HG03354 (cell line): ENCODE data around the gene OR10H5.
A peak's percentile ranks its signal among the peaks of the same experiment; 100 is the strongest.
"Not testable (repeated sequence)": the region's sequence is repeated elsewhere in the genome, so short reads cannot be mapped to it uniquely, and the experiment has no call there.

Source experiments
- ATAC-seq: cut with Tn5 transposase; IDR thresholded peaks from one replicate; pipeline ENCODE4 v1.9.1; 2021; ENCODE audit warnings: mild to moderate bottlenecking; ENCODE audit not compliant: unreplicated experiment, poor library complexity, severe bottlenecking

OR10H5 gene

DNA sequence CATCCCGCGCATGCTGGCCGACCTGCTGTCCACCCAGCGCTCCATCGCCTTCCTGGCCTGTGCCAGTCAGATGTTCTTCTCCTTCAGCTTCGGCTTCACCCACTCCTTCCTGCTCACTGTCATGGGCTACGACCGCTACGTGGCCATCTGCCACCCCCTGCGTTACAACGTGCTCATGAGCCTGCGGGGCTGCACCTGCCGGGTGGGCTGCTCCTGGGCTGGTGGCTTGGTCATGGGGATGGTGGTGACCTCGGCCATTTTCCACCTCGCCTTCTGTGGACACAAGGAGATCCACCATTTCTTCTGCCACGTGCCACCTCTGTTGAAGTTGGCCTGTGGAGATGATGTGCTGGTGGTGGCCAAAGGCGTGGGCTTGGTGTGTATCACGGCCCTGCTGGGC, 6.8 kb downstream of the OR10H5 start:
- not testable (repeated sequence) for ATAC-seq

DNA sequence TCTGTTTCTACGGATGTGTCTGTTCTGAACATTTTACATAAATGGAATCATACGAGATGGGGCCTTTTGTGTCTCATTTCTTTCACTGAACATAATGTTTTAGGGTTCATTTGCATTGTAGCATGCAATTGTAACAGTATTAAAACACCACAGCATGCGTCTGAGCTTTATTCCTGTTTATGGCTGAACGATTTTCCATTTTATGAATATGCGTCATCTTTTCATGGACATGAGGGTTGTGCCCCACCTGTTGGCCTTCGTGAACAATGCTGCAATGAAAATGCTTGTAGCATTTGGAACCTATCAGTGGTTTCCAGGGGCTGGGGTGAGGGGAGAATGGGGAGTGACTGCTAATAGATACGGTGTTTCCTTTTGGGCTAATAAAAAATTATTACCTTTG, 22.9 kb downstream of the OR10H5 start:
- ATAC-seq: no peak

- ATAC-seq: no peak
These were observed 24.0 kb downstream of the OR10H5 start for GRCh38 chr19:15811476-15811875.

GRCh38 chr19:15812060-15812722, 24.7 kb downstream of the OR10H5 start:
- ATAC-seq: no peak

GRCh38 chr19:15813916-15814315, 26.5 kb downstream of the OR10H5 start:
- ATAC-seq: no peak

DNA sequence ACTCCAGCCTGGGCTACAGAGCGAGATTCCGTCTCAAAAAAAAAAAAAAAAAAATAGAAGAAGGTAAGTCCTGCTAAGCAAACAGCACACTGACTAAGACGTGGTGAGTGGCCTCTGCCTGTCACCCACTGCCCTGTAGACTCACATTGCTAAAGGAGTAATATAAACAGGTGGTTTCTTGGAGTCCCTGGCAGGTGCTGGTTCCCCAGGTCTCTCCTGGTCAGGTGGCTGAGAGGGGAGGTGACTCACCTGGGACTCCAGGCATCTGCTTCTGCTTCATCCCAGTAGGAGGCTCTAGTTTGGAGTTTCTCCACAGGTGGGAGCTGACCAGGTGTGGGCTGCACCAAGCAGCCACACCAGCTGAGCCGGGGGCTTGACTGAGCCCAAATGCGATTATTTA, 27.8 kb downstream of the OR10H5 start, which contains the start of gene OR10H1:
Gene OR10H1 (minus strand): TSS at position 359 of the 400 bp plus-strand sequence. CDS start 7,627 bp downstream, outside the sequence.
- no peak for ATAC-seq

DNA sequence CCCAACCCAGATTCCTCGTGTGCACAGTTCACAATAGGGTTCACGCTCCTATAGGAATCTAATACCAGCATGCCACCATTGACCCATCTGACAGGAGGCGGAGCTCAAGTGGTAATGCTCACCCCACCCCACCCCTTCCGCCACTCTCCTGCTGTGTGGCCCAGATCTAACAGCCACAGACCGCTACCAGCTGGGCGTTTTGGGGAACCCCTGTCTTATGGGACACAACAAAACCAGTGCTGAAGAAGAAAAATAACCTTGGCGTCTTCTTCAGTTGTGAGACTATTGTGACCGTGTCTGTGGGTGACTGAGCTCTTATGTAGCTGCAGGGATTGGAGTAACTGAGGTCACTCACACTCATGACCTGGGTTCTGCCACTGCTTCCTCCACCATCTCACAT, 33.2 kb downstream of the OR10H5 start:
- ATAC-seq: no peak

GRCh38 chr19:15825753-15826152, 38.3 kb downstream of the OR10H5 start:
- ATAC-seq: no peak

GRCh38 chr19:15828121-15828610, 40.7 kb downstream of the OR10H5 start:
- ATAC-seq: no peak

- not testable (repeated sequence) for ATAC-seq
These were observed 41.3 kb downstream of the OR10H5 start for GRCh38 chr19:15828611-15829305.

- ATAC-seq: no peak
These were observed 41.8 kb downstream of the OR10H5 start for GRCh38 chr19:15829306-15829698.

GRCh38 chr19:15829786-15830185, 42.3 kb downstream of the OR10H5 start:
- ATAC-seq: no peak

DNA sequence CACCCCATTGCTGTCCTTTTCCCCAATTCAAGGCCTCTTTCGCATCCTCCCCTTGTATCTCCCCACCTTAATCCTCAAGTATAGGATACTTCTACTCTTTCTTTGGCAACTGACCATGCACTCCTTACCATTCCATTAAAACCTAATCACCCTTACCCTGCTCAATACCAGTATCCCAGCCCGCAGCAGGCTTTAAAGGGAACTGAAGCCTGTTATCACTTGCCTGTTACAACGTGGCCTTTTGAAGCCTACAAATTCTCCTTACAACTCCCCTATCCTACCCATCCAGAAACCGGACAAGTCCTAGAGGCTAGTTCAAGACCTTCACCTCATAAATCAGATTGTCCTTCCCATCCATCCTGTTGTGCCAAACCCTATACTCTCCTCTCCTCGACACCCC, 44.2 kb downstream of the OR10H5 start:
- ATAC-seq: no peak

- ATAC-seq: not testable (repeated sequence)
These were observed 46.8 kb downstream of the OR10H5 start for GRCh38 chr19:15834232-15834631.

DNA sequence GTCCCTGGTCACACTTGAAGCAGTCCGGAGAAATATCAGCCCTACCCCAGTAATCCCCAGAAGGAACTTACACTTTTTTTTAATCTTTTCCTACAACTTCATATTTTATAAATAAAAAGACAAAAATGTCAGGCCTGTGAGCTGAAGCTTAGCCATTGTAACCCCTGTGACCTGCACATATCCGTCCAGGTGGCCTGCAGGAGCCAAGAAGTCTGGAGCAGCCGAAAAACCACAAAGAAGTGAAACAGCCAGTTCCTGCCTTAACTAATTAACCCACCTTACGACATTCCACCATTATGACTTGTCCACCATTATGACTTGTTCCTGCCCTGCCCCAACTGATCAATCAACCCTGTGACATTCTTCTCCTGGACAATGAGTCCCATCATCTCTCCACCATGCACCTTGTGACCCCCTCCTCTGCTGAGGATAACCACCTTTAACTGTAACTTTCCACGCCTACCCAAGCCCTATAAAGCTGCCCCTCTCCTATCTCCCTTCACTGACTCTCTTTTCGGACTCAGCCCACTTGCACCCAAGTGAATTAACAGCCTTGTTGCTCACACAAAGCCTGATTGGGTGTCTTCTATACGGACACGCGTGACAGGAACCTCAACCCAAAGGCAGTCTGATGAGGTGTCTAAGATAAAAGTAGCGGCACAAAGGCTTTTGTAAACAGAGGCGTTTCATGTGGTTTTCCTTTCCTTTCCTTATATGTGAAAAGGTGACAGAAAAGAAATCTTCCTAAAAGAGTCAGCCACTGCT, 48.3 kb downstream of the OR10H5 start:
- ATAC-seq: not testable (repeated sequence)

GRCh38 chr19:15836330-15837220, 49.1 kb downstream of the OR10H5 start:
- ATAC-seq: peak; percentile 95

GRCh38 chr19:15837221-15837731, 49.8 kb downstream of the OR10H5 start:
- ATAC-seq: no peak

DNA sequence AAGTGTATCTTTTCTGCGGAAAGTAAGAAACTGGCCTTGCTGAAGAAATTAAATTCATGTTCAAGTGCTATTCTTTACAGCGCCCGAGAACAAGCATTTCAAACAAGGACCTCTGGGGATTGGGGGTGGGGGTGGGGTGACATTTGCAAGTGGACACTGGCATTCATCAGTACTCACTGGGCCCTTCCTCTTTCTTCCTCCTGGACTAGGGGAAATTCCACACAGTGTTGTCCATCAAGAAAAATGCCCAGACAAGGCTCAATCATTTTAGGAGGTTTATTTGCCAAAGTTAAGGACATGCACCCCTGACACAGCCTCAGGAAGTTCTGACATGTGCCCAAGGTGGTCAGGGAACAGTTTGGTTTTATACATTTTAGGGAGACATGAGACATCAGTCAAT, 50.9 kb downstream of the OR10H5 start:
- ATAC-seq: no peak

- not testable (repeated sequence) for ATAC-seq
These were observed 52.4 kb downstream of the OR10H5 start for GRCh38 chr19:15839888-15840287.
